ENCODE results near the gene BTBD17. TPM values are rescaled to one million over a fixed set of nuclear protein-coding genes. Genes with fewer than 3 reads are reported as not detected.

Gene BTBD17
- total RNA-seq, 1 experiment from 2014 or later: not detected

- Histone ChIP-seq H3K4me1 (ENCODE audit: control insufficient read depth in 1 of 2, insufficient read depth in 2 of 2, low read length in 2 of 2) (no peaks in the 10 kb centered on the region), H3K79me2 (ENCODE audit: insufficient read depth, low read length) (no peaks in the 10 kb centered on the region), H3K4me2 (ENCODE audit: low read length) (no peak overlapping the region), H3K36me3 (ENCODE audit: control insufficient read depth in 1 of 2, insufficient read depth in 2 of 2, low read length in 2 of 2) (no peaks in the 10 kb centered on the region), H2AFZ (ENCODE audit: low read depth, low read length, poor library complexity, severe bottlenecking) (no peak overlapping the region), H3K27me3 (ENCODE audit: insufficient read depth, low read length) (0 out of 2 replicates have a peak, but pooled peaks cover 5% of the 10 kb centered on the region), H3K9me3 (ENCODE audit: control insufficient read depth in 1 of 2, insufficient read depth in 1 of 2, low read depth in 1 of 2, low read length in 2 of 2) (no peaks in the 10 kb centered on the region), H3K9me2 (ENCODE audit: insufficient read depth) (no peaks in the 10 kb centered on the region), H3K9ac (ENCODE audit: low read length) (no peak overlapping the region), H4K20me1 (ENCODE audit: insufficient read depth) (no peaks in the 10 kb centered on the region), H3K4me3 (replicated peaks in 1 of 2; ENCODE audit: low read depth in 1 of 2, low read length in 2 of 2) (no peak overlapping the region), H3K27ac (ENCODE audit: low read depth, low read length) (no peak overlapping the region)
- POLR2A ChIA-PET: no interaction called here
- TF ChIP-seq JUND (IDR thresholded peaks at IDR 0.05) (no peak), EZH2phosphoT487 (IDR thresholded peaks at IDR 0.05; ENCODE audit: borderline replicate concordance) (no peak), ZNF274 (IDR thresholded peaks at IDR 0.05; ENCODE audit: low read depth, low read length) (no peak), TCF7L2 (IDR thresholded peaks at IDR 0.05; ENCODE audit: borderline replicate concordance, extremely low read depth, insufficient read depth, insufficient read length) (no peak), ELF1 (IDR thresholded peaks at IDR 0.05; ENCODE audit: borderline replicate concordance, low read depth) (no peak), RAD21 (IDR thresholded peaks at IDR 0.05; ENCODE audit: low read depth) (no peak)
- ATAC-seq (no peak), DNase-seq (ENCODE audit: low read depth, low spot score) (no peak)
- RAD21 ChIA-PET (ENCODE audit: low non-redundant PET in 1 of 2, low total read pairs in 2 of 2, uncharacterized antibody in 2 of 2, unreplicated experiment in 2 of 2): no interaction called here
- CTCF ChIA-PET: no interaction called here
- intact Hi-C loops (cut with micrococcal nuclease): no loop called here
- no TSS peak for BruUV-seq (replicated peaks)
Observed at GRCh38 chr17:74325376-74325742, 36.3 kb downstream of the BTBD17 start.

- Histone ChIP-seq H3K4me2 (ENCODE audit: low read length) (no peak overlapping the region), H4K20me1 (ENCODE audit: insufficient read depth) (no peaks in the 10 kb centered on the region), H3K79me2 (ENCODE audit: insufficient read depth, low read length) (no peaks in the 10 kb centered on the region), H3K9me2 (ENCODE audit: insufficient read depth) (no peaks in the 10 kb centered on the region), H3K4me1 (ENCODE audit: control insufficient read depth in 1 of 2, insufficient read depth in 2 of 2, low read length in 2 of 2) (no peaks in the 10 kb centered on the region), H3K9ac (ENCODE audit: low read length) (no peak overlapping the region), H3K9me3 (ENCODE audit: control insufficient read depth in 1 of 2, insufficient read depth in 1 of 2, low read depth in 1 of 2, low read length in 2 of 2) (no peaks in the 10 kb centered on the region), H3K27ac (ENCODE audit: low read depth, low read length) (no peak overlapping the region), H3K36me3 (ENCODE audit: control insufficient read depth in 1 of 2, insufficient read depth in 2 of 2, low read length in 2 of 2) (no peaks in the 10 kb centered on the region), H3K4me3 (replicated peaks in 1 of 2; ENCODE audit: low read depth in 1 of 2, low read length in 2 of 2) (no peak overlapping the region), H3K27me3 (ENCODE audit: insufficient read depth, low read length) (0 out of 2 replicates have a peak, but pooled peaks cover 5% of the 10 kb centered on the region), H2AFZ (ENCODE audit: low read depth, low read length, poor library complexity, severe bottlenecking) (no peak overlapping the region)
- ATAC-seq: no peak
- DNase-seq (ENCODE audit: low read depth, low spot score): no peak
- intact Hi-C loops (cut with micrococcal nuclease): no loop called here
- RAD21 ChIA-PET (ENCODE audit: low non-redundant PET in 1 of 2, low total read pairs in 2 of 2, uncharacterized antibody in 2 of 2, unreplicated experiment in 2 of 2): no interaction called here
- POLR2A ChIA-PET: no interaction called here
- CTCF ChIA-PET: no interaction called here
- BruUV-seq (replicated peaks): no TSS peak
- TF ChIP-seq ZFX (IDR thresholded peaks at IDR 0.05): no peak
- TF ChIP-seq EGR1 (IDR thresholded peaks at IDR 0.05; ENCODE audit: low read depth): no peak
- TF ChIP-seq YY1 (IDR thresholded peaks at IDR 0.05; ENCODE audit: extremely low read depth, insufficient replicate concordance, low read depth, low read length): no peak
- TF ChIP-seq FOSL1 (IDR thresholded peaks at IDR 0.05; ENCODE audit: low read depth): no peak
- TF ChIP-seq ZBTB33 (IDR thresholded peaks at IDR 0.05; ENCODE audit: extremely low read depth, insufficient replicate concordance, low read length): no peak
- TF ChIP-seq REST (IDR thresholded peaks at IDR 0.05; ENCODE audit: low read depth): no peak
- no peak for TF ChIP-seq RAD21 (IDR thresholded peaks at IDR 0.05; ENCODE audit: low read depth)
- no peak for TF ChIP-seq CTCF (IDR thresholded peaks at IDR 0.05 in 2 of 3, conservative IDR thresholded peaks at IDR 0.05 in 1 of 3; ENCODE audit: borderline replicate concordance in 1 of 3, insufficient read depth in 1 of 3, low read depth in 2 of 3, low read length in 2 of 3)
- no peak for TF ChIP-seq POLR2A (IDR thresholded peaks at IDR 0.05; ENCODE audit: borderline replicate concordance, extremely low read depth, insufficient read depth, insufficient read length)
Observed at GRCh38 chr17:74324521-74324920, 37.1 kb downstream of the BTBD17 start.

Data from HCT116 (cell line).